GDM1 (cell line): ENCODE data around the gene SIL1.
"Not testable (repeated sequence)": the region's sequence is repeated elsewhere in the genome, so short reads cannot be mapped to it uniquely, and the experiment has no call there.

Experiments
- DNase-seq: peaks from one replicate; lab custom pipeline; 2025; lab: John Stamatoyannopoulos, UW

Gene SIL1

DNA sequence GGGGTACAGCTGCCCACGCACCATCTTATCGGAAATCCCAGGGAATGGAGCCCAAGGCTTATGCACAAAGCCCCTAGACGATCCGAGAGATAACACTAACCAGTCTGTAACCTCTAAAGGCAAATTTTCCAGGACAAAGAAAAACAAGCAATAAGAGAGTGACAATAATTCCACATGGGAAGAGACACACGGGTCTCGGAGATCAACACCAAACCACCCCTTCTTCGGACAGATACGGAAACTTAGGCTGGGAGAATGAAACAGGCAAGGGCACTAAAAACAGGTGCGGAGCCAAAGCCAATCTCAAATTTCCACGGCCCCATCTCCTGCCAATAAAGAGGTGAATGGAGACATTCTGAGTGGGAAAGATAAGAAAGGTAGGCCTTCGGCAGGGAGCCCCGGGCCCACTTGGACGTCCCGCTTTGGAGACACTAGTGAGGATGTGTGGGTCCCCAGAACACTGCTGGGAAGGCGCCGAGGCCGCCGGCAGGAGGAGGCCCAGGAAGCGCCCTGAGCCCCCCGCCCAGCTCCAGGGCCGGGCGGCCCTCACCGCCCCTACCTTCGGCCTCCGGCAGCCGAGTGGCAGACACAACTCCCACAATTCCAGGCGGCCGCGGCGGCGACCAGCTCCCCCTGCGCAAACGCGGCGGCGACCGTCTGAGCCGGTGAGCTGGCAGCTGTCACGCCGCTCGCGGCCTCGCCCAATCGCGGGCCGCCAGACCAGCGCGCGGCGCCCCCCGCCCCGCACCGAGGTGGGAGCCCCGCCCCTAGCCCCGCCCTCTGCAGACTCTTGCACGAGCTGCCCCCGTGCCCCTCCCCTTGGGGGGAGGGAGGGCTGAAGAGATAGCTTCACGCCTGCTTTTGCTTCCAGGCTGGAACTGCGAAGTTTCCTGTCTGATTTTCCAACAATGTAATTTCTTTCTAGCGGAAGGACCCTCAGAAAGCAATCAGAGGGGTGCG is at the start of gene SIL1:
SIL1 (minus strand) TSS at position 659 of the 960 bp plus-strand sequence. CDS start 70,525 bp downstream, outside the sequence.
- peak; percentile 96 for DNase-seq

DNA sequence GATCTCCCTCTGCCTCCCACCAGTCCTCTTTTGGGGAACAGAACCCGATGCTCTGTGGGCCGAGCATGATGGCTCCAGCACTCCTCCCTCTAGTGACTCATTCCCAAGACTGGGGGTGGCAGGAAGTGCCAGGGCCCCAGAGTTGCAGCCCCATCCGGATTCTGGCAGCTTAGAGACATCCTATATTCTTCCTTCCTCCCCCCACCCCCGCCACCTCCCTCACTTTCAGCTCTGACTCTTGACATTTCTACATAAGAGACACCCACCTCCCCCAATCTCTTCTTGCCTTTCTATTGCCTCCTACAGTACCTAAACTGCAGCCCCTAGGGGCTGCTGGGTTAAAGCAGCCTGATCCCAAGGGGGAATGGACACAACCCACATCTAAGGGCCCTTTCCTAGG is 48.2 kb upstream of the SIL1 start:
- peak; percentile 90 for DNase-seq

DNA sequence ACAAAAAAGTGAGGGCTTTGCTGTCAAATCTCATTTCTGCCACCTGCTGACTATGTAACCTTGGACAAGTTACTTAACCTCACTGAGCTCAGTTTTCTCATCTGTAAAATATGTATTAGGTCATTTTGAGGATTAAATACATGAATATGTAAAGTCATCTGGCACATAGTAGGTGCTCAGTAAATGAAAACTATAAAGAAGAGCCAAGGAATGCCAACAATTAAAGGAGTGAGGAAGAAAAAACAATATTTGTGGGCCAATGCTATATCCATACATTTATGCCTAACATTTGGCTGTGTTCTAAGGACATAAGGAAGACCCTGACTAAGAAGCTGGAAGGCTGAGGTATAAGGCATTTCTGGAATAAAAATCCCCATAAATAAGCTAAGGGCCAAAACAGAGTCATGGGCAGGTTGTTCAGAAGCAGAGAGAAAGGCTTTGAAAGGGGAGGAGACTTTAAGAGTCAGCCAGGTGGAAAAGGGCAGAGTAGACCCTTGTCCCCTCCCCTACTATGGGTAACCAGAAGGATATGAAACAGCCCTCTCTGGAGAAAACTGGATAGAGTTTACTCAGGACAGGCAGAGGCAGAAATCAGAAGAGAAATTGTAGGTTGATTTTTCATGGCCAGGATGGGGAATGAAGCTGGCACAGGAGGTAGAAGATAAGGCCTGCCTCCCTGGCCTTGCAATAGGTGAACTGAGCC is 47.6 kb upstream of the SIL1 start:
- no peak for DNase-seq

- no peak for DNase-seq
Measured at GRCh38 chr5:139243425-139243970, 45.3 kb upstream of the SIL1 start.

- DNase-seq = no peak
Measured at GRCh38 chr5:139241139-139241538, 43.0 kb upstream of the SIL1 start.

DNA sequence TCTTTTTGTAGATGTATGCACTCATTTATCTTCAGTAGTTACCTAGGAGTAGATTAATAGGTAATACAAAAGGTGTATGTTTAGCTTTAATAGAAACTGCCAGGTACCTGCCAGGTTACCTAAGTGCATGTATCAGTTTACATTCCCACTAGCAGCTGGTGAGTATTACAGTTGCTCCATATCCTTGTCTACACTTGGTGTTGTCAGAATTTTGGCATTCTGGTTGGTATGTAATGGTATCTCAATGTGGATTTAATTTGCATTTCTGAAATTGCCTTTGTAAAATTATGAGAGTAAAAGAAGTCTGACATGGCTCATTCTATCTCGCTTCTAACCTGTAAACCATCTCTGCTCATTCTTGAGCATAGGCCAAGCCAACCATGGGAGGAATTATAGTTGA is 38.3 kb upstream of the SIL1 start:
- no peak for DNase-seq

- no peak for DNase-seq
Measured at GRCh38 chr5:139232147-139232724, 34.1 kb upstream of the SIL1 start.

- no peak for DNase-seq
Measured at GRCh38 chr5:139228201-139228803, 30.1 kb upstream of the SIL1 start.

- no peak for DNase-seq
Measured at GRCh38 chr5:139226131-139226530, 28.0 kb upstream of the SIL1 start.

GRCh38 chr5:139223481-139223880 is 25.3 kb upstream of the SIL1 start:
- no peak for DNase-seq

DNA sequence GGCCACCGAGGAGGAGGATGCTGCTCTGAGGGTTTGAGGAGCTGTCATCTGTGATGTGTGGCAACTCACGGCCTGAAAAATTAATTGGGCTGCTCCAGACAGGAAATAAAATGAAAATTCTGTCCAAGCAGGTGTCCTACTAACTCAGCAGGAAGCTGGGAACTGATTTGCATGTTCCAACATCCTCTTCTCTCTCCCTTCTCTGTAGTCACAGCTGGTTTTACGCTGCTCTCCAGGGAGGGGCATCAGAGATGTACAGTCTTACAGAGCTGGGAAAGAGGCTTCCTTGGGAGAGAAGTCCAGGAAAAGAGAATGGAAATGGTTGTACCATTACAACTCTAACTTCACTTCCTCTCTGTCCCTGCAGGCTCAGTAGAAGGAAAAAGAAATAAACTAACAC is 24.2 kb upstream of the SIL1 start:
- no peak for DNase-seq

GRCh38 chr5:139218038-139218437 is 19.9 kb upstream of the SIL1 start:
- DNase-seq = not testable (repeated sequence)

DNA sequence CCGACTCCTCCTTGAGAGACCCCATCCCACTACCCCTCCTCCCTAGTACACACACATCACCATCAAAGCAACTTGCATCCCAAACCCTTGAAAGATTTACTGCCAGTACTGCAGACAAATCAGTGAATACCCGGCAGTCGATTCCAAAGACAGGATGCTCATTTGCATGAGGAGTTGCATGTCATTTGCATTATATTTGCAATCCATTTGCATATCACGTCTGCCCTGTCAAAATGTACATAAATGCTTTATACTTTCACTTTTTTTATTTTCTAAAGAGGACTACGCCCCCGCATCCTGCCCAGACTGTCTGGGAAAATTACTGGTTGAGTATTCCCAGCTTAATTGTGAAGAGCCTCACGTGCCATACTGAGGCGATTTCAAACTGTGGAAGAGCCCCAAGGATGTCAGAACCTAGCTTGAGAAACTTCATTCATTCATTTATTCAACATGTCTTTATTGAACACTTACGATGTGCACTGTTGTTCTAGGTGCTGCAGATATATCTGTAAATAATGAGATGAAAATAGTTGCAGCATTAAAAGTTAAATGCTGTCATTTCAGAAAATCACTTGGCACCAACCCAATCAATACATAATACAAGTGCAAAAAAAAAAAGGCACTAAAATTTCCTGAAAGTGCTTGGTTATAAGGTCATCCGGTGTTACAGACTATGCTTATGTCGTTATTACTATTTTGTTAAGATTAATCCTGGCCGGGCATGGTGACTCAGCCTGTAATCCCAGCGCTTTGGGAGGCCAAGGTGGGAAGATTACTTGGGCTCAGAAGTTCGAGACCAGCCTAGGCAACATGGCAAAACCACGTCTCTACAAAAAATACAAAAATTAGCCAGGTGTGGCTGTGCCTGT is 17.2 kb upstream of the SIL1 start:
- no peak for DNase-seq

GRCh38 chr5:139214646-139215045 is 16.5 kb upstream of the SIL1 start:
- no peak for DNase-seq

GRCh38 chr5:139212906-139213305 is 14.7 kb upstream of the SIL1 start:
- DNase-seq = no peak

GRCh38 chr5:139212486-139212885 is 14.3 kb upstream of the SIL1 start:
- no peak for DNase-seq

DNA sequence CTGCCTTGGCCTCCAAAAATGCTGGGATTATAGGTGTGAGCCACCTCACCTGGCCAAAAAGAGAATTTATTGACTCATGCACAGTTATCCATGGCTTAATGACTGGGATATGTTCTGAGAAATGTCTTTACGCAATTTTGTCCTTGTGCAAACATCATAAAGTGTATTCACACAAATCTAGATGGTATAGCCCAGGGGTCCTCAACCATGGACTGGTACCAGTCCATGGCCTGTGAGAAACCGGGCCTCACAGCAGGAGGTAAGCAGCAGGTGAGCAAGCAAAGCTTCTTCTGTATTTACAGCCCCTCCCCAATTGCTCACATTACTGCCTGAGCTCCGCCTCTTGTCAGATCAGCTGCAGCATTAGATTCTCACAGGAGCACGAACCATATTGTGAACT is 12.4 kb upstream of the SIL1 start:
- DNase-seq = no peak

DNA sequence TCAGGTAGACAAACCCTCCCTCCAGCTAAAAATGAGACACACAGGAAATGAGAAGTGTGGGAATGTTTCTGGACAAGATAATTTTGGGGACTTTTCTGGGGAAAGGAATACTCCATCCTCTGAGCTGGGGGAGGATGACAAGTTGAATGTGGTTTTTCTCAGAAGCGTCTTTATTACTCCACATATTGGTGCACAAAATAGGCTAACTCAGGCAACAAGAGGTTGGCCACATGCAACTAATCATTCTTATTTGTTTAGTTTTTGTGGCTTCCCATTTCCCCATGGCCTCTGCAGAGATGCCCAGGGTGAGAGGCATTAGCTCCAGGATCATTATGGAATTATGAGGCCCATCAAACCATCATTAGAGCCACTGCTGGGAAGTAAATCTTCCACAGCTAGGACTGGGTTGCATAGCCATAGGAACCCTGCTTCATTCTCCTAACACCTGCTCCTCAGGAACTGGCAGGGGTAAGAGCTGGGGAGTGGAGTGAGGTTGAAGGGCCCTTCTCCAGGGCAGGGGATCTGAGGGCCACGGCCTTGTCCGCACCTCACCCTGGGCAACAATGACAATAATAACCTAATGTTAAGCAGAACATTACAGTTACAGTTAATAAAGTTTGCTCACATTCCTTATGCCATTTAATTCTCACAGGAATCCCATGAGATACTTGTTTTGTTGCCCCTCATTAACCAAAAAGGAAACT is 9.3 kb upstream of the SIL1 start:
- DNase-seq = no peak

GRCh38 chr5:139205586-139205985 is 7.4 kb upstream of the SIL1 start:
- no peak for DNase-seq

GRCh38 chr5:139205124-139205523 is 7.0 kb upstream of the SIL1 start:
- DNase-seq = peak; percentile 39
